Chondrocyte (in vitro differentiated cells): ENCODE results near the gene SDSL. TPM values are rescaled to one million over a fixed set of nuclear protein-coding genes. Genes with fewer than 3 reads are reported as not detected.

Experiments used
- DNase-seq: peaks from one replicate; pipeline ENCODE4 v3.0.0; 2021; ENCODE audit warnings: mixed read lengths, low spot score
- H3K27ac Mint-ChIP-seq: one replicate; pipeline ENCODE4 v1.8.0; 2021; ENCODE audit warnings: mild to moderate bottlenecking, moderate library complexity, mixed read lengths; ENCODE audit not compliant: unreplicated experiment
- H3K27me3 Mint-ChIP-seq: 2 replicates; pipeline ENCODE4 v1.8.0; 2021; ENCODE audit warnings: low read depth, mixed read lengths
- H3K36me3 Mint-ChIP-seq: 2 replicates; pipeline ENCODE4 v1.8.0; 2021; ENCODE audit warnings: low read depth, mixed read lengths
- H3K4me1 Mint-ChIP-seq: 2 replicates; pipeline ENCODE4 v1.8.0; 2021; ENCODE audit warnings: low read depth, mild to moderate bottlenecking, mixed read lengths
- H3K4me3 Mint-ChIP-seq: one replicate; pipeline ENCODE4 v1.8.0; 2021; ENCODE audit warnings: mild to moderate bottlenecking, moderate library complexity, mixed read lengths; ENCODE audit not compliant: unreplicated experiment
- H3K9me3 Mint-ChIP-seq: 2 replicates; pipeline ENCODE4 v1.8.0; 2021; ENCODE audit warnings: low read depth, mixed read lengths
- total RNA-seq: library from RNA; stranded (reverse); gene quantifications from 3 replicates; pipeline ENCODE4 v1.2.1, GENCODE V29; 2021
- TF ChIP-seq, protein P1 (sequence below): fragments of 200-600 bp; sonication (generic); IDR thresholded peaks from 2 replicates; pipeline ENCODE4 v1.5.0; 2021; ENCODE audit warnings: antibody characterized with exemption, mild to moderate bottlenecking, moderate library complexity

SDSL gene
- total RNA-seq, 1 donor from 2014 or later = 8.4 TPM

DNA sequence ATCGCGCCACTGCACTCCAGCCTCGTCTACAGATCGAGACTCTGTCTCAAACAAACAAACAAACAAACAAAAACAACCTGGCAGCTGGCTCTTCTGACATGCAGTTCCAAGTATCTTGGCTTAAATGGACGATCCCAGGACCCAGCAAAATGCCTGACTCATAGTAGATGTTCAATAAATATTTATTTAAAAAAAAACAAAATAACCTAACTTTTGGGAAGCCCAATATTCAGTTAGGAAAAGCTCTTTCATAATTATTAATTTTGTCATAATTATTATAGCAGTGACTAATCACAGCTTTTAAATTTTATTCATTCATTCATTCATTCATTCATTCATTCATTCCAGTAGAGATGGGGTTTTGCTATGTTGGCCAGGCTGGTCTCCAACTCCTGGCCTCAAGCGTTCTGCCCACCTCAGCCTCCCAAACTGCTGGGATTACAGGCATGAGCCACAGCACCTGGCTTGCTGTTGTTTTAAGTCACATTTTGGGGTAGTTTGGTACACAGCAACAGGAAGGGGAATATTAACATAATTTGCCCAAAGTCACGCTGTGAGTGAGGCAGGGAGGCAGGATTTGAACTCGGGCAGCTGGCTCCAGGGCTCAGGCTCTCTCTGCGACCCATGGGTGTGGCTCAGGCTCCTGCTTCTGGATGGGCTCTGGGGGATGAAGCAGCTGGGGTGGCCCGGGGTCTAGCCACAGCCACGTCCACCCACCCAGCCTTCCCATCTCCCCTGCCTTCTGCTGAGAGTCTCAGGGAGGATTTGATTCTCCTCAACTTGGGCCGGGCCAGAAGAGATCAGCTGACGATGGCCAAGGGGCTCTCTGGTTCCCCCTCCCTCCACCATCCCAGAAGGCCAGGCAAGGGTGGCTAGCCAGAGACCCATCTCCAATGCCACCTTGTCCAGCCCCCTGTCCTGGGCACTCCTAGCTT lies 20.8 kb upstream of the SDSL start:
- Mint-ChIP-seq H3K4me1 (peaks cover 5% of the 10 kb centered on the region), H3K9me3 (no peaks in the 10 kb centered on the region), H3K27ac (no peak overlapping the region), H3K4me3 (no peak overlapping the region), H3K27me3 (peaks cover 11% of the 10 kb centered on the region), H3K36me3 (no peaks in the 10 kb centered on the region)
- TF ChIP-seq, protein P1, sequence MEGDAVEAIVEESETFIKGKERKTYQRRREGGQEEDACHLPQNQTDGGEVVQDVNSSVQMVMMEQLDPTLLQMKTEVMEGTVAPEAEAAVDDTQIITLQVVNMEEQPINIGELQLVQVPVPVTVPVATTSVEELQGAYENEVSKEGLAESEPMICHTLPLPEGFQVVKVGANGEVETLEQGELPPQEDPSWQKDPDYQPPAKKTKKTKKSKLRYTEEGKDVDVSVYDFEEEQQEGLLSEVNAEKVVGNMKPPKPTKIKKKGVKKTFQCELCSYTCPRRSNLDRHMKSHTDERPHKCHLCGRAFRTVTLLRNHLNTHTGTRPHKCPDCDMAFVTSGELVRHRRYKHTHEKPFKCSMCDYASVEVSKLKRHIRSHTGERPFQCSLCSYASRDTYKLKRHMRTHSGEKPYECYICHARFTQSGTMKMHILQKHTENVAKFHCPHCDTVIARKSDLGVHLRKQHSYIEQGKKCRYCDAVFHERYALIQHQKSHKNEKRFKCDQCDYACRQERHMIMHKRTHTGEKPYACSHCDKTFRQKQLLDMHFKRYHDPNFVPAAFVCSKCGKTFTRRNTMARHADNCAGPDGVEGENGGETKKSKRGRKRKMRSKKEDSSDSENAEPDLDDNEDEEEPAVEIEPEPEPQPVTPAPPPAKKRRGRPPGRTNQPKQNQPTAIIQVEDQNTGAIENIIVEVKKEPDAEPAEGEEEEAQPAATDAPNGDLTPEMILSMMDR = no peak
- no peak for DNase-seq

DNA sequence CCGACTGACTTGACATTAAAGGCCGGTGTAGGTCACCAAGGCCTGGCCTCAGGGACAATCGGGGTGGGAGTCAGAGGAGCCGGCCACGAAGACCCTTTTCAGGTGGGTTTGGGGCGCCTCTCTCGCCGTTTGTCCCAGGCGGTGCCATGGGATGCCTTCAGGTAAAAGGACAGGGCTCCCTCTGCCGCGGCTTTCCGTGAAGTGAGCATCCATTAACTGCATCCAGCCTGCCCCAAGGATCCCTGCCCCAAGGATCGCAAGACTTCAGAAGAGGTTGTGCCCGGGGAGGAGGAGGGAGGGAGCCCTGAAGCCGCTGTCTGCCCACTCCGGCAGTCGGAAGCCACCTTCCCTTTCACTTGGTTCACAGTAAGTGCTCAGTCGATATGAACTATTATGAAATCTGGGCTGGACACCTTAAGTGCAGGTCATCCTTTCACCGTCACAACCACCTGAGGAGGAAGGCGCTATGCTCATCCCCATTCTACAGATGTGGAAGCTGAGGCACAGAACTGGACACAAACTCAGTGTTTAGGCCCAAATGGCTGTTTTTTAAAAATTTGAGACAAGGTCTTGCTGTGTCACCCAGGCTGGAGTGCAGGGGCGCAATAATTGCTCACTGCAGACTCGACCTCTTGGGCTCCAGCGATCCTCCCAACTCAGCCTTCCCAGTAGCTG lies 19.5 kb upstream of the SDSL start:
- Mint-ChIP-seq H3K9me3 (no peaks in the 10 kb centered on the region), H3K4me3 (no peak overlapping the region), H3K4me1 (peaks cover 8% of the 10 kb centered on the region), H3K27ac (no peak overlapping the region), H3K36me3 (no peaks in the 10 kb centered on the region), H3K27me3 (peaks cover 2% of the 10 kb centered on the region)
- TF ChIP-seq, protein P1 = no peak
- DNase-seq = no peak

DNA sequence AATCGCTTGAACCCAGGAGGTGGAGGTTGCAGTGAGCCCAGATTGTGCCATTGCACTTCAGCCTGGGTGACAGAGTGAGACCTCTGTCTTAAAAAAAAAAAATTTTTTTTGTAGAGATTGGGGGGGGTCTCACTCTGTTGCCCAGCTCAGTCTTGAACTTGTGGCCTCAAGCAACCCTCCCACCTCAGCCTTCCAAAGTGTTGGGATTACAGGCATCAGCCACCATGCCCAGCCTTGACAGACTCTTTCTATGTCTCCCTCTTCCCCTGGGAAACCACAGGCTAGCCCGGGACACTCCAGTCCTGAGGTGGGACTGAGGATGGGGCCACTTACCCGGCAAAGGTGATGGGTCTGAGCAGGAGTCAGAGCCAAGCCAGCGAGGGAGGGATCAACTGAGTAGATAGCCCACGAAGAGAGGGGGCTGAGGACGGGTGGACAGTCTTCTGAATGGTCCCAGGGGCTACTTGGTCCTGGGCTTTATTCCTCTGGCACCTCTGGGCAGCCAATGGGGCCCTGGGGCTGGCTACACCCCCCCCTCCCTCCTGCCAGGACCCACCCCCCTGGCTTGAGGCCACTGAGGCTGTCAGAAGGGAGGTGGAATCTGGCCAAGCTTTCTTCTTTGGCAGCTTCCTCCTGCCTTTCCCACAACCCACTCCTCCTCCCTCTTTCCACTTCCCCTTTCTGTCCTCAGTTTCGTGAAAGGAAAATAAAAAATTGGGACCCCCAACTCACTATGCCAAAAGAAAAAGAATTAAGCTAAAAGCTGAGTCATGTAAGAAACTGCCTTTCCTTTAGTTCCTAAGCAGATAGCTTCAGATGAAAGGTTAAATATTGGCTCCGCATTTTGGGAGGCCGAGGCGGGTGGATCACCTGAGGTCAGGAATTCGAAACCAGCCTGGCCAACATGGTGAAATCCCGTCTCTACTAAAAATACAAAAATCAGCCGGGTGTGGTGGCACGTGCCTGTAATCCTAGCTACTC lies 18.5 kb upstream of the SDSL start, which contains the start of gene SDS:
Gene SDS, minus strand, starts transcription at position 453 of the 981 bp plus-strand sequence. CDS start 4,179 bp downstream, outside the sequence.
- H3K36me3 Mint-ChIP-seq = no peaks in the 10 kb centered on the region
- H3K9me3 Mint-ChIP-seq = no peaks in the 10 kb centered on the region
- no peaks in the 10 kb centered on the region for H3K27me3 Mint-ChIP-seq
- no peak within 1 kb of the TSS for H3K4me3 Mint-ChIP-seq
- no peak for DNase-seq
- TF ChIP-seq, protein P1 = no peak
- peaks cover 13% of the 10 kb centered on the region for H3K4me1 Mint-ChIP-seq
- no peak within 1 kb of the TSS for H3K27ac Mint-ChIP-seq

DNA sequence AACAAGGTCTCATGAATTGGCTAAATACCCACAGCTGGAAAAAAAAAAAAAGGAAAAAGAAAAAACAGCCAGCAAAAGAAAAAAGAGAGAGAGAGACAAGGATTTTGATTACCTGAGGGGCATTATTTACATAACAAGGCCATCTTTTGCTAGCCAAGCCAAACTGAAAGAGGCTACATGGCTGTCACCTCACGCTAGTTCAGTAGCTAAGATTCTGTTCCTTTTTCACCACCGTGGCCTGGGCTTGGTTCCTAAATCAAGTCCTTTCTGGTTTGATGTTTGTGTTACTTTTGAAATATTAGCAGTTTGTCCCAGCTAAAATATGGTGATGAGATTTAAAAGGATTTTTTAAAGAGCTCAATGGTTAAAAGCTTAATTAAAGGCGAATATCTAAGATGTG lies 16.5 kb upstream of the SDSL start:
- no peaks in the 10 kb centered on the region for H3K36me3 Mint-ChIP-seq
- DNase-seq = no peak
- H3K27ac Mint-ChIP-seq = no peak overlapping the region
- H3K4me1 Mint-ChIP-seq = peaks cover 13% of the 10 kb centered on the region
- TF ChIP-seq, protein P1 = no peak
- no peak overlapping the region for H3K4me3 Mint-ChIP-seq
- H3K27me3 Mint-ChIP-seq = peaks cover 7% of the 10 kb centered on the region
- H3K9me3 Mint-ChIP-seq = no peaks in the 10 kb centered on the region
